ENCODE measurements around the gene PSMD4.
A peak's percentile ranks its signal among the peaks of the same experiment; 100 is the strongest.
"Not testable (repeated sequence)": the region's sequence is repeated elsewhere in the genome, so short reads cannot be mapped to it uniquely, and the experiment has no call there.

The PSMD4 gene

GRCh38 chr1:151254217-151255213, at the start of gene PSMD4:
TSS of gene PSMD4 (plus strand) at chr1:151254734. CDS start at chr1:151254783, 49 bp downstream.
- peak; percentile 92 to 96 for DNase-seq

- DNase-seq: not testable (repeated sequence)
These were observed 49.1 kb upstream of the PSMD4 start for GRCh38 chr1:151205381-151205965.

- DNase-seq: no peak
These were observed 43.7 kb upstream of the PSMD4 start for GRCh38 chr1:151210830-151211229.

GRCh38 chr1:151211972-151212705, 42.4 kb upstream of the PSMD4 start:
- no peak for DNase-seq

DNA sequence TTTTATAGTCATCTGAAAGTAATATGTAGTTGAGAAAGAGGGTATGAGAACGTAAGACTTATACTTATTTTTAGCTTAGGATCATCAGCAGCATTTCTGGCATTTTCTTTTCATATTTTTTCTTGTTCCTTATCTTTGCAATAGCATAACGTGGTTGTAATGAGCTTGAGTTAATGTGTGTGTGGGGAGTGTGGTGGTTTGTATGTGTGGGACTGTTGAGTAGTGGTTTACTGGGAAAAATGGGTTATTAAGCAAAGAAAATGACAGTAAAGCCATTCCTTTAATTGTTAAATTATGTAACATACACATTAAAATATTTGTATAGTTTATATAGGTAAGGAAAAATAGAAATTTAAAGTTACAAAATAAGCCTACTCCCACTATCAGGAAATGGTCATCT, 41.0 kb upstream of the PSMD4 start:
- DNase-seq: no peak

DNA sequence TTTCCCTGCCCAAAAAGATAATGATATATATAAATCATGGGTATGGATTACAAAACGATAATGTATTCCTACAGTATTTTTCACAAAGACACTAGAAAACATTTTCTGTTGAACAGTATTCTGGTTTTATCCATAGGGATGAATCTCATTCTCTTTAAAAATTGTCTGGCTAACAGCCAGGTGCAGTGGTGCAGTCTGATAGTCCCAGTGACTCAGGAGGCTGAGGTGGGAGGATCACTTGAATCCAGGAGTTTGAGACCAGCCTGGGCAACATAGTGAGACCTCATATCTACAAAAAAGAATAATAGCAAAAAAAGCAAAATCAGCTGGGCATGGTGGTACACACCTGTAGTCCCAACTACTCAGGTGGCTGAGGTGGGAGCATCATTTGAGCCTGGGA, 32.9 kb upstream of the PSMD4 start:
- no peak for DNase-seq

DNA sequence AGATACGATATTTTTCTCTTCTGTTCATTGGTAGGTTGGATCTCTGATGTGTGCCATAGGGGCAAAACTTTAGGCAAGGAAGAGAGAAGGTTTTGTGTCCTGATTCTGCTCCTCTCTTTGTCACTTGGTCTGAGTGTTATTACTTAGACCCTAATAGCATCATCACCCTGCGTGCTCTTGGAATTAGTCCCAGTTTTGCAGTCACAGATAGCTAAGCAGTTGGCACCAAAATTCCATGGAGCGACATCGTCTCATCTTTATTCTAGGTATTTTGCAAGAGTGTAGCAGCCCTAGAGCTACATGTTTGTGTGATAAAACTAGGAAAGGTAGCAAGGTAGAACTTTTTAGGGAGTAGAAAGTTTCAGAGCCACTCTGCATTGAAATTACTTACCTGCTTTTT, 32.4 kb upstream of the PSMD4 start:
- no peak for DNase-seq

DNA sequence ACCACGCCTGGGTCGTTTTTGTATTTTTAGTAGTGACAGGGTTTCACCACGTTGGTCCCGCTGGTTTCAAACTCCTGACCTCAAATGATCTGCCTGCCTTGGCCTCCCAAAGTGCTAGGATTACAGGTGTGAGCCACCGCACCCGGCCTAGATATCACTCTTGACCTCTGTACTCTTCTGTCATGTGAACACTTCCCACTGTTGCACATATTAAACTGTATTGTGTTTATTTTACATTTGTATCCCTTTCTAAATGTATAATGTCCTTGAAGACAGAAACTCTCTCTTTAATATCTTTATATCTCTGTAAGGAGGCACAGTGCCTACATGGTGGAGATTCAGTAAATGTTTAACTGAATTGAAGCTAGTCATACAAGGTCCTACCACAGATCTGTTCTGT, 19.3 kb upstream of the PSMD4 start:
- DNase-seq: no peak

DNA sequence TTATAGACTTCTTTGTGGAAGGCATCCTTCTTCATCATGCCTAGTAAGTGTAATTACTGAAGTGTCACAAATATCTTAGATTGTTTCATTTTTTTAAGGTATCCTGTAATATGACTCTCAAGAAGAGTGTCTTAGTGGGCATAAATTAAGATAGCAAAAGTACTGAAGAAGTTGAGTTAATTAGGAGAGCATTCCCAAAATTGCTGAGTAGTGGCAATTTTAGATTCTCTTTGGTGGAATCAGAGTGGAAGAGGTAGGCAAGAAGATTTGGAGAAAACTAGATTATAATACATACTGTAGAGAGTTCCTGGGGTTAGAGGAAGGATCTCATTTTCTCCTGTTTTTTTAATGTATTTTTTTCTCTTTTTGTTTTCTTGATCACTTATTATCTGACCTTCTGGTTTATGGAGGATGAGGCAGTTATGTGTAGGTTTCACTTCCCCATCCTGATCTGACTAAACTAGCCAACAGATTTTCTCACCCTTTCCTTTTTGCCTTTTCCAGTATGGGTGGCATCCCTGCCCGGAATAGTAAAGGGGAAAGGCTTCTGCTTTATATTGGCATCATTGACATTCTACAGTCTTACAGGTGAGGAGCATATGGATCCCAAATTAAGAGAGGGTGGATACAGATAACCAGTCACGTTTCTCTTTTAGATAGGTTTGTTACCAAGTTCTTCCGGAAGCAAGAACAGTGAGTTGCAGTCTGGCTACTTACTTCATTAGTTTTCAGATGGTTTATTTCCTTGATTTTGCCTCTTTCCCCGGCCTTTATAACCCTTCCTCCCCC, 16.7 kb upstream of the PSMD4 start:
- DNase-seq: no peak

DNA sequence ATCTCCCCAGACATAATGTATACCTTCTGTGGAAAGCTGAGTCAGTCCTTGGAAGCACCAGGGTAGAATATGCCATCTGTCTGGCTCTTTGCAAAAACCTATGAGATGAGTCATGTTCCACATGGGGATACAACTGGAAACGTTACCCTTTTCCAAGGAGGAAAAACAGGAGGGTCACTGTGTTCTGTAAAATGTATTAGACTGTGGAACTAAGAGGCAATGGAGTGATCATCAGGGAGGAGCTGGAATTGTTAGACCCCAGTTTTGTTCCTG, 16.1 kb upstream of the PSMD4 start:
- DNase-seq: peak in 1 of 2 experiments; percentile 78

GRCh38 chr1:151242442-151242841, 12.1 kb upstream of the PSMD4 start:
- no peak for DNase-seq

DNA sequence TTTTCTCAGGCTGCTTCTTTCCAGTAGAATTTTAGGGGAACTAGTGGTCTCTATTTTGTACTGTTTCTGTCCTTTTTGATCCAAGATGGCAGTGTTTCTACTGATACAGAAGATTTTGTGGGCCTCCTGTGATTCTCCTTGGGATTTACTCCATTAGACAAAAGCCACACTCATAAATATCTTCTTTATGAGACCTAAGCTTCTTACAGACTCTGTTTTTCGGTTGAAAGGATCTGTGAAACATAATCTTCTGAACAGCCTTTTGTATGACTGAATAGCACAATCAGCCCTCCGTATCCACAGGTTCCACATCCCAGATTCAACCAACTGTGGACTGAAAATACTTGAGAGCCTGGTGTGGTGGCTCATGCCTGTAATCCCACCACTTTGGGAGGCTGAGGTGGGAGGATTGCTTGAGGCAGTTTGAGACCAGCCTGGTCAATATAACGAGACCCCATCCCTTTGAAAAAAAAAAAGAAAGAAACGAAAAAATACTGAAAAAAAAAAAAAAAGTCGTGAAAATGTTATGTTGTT, 10.8 kb upstream of the PSMD4 start:
- DNase-seq: no peak

GRCh38 chr1:151246786-151247185, 7.7 kb upstream of the PSMD4 start:
- DNase-seq: no peak

DNA sequence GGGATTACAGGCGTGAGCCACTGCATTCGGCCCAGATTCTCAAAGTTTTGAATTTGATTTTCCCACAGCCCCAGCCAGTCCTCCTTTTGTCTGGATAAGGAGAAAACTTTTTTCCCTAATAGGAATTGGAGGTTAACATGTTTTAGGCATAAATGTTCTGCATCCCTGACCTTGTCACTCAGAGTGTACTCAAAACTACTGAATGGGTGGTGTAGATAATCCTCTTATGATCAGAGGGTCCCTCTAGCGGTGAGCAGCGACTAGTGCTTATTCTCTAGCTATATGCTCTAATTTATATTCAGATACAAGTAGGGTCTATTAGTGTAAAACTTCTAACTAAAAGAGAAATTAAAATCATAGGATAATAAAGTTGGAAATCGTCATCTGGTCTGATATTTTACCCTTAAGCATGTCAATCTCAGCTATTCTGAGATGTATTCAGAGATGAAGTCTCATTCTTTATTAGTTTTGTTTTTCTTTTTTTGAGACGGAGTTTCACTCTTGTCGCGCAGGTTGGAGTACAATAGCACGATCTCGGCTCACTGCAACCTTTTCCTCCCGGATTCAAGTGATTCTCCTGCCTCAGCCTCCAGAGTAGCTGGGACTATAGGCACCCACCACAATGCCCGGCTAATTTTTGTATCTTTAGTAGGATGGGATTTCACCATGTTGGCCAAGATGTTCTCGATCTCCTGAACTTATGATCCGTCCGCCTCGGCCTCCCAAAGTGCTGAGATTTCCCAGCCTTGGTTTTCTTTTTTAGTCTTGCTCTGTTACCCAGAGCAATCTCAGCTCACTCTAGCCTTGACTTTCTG, 2.7 kb upstream of the PSMD4 start:
- peak; percentile 42 to 78 for DNase-seq

GRCh38 chr1:151255381-151255780, 847 bp downstream of the PSMD4 start:
- no peak for DNase-seq

DNA sequence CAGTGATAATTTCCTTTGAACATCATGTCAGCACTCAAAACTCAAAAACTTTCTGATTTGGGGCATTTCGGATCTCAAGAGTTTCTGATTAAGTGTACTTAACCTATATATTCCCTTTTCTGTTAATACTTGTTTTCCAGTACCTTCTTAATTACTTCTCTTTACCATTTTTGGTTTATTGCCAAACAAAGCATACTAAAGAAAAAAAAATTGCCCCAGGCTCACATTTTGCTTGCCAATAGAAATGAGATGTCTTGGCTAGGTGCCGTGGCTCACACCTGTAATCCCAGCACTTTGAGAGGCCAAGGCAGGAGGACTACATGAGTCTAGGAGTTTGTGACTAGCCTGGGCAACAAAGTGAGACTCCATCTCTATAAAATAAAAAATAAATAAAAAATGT, 4.8 kb downstream of the PSMD4 start:
- DNase-seq: no peak

DNA sequence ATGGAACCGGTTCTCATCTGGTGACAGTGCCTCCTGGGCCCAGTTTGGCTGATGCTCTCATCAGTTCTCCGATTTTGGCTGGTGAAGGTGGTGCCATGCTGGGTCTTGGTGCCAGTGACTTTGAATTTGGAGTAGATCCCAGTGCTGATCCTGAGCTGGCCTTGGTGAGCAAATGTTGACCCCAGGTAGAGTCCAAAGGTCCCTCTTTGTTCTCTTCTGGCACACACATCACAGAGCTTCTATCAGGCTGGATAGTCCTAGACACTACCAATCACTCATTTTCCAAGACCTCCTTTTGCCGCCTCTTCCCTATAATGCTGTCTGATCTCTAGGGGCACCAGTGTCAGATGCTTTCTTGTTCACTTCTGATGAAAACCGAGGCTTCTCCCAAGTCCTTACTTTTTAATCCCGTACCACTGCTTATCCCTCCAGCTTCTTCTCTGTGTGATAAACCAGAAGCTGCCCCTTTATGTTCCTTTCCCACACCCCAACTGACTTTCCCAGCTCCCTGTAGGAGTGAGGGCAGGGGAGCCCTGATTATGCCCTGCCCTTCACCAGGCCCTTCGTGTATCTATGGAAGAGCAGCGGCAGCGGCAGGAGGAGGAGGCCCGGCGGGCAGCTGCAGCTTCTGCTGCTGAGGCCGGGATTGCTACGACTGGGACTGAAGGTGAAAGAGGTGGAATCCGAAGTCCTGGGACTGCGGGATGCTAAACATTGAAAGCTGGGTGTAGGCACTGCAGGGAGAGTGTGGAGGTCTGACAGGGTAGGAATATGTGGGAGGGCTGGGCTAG, 11.1 kb downstream of the PSMD4 start:
- no peak for DNase-seq

- no peak for DNase-seq
These were observed 11.8 kb downstream of the PSMD4 start for GRCh38 chr1:151266315-151266714.

- no peak for DNase-seq
These were observed 12.3 kb downstream of the PSMD4 start for GRCh38 chr1:151266821-151267220.

GRCh38 chr1:151267760-151268159, 13.2 kb downstream of the PSMD4 start:
- DNase-seq: no peak

DNA sequence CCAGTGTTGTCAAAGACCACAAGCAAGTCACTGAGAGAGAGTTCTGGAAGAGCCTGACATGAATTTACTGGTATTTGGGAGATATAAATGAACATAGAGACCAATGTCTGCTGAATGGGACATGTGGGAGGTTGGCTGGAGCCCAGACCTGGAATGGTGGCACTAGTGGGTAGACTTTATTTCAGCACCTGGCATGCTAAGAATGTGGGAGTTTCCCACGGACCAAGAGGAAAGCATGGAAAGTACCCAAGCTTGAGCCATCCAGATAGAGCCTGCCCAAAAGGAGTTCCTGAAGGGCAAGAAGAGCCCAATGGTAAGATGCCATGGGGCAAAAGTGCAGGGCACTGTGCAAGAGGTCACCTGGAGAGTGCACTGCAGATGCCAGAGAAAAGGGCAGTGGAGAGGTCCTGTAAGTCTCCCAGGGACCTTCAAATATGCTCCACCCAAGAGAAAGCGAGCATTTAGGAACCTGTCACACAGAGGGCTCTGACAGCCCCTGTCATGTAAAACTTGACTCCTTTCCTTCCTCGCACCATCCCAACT, 19.5 kb downstream of the PSMD4 start:
- DNase-seq: no peak
